HG02885 (cell line): Measurements from ENCODE around the gene ZFP36L2.
A peak's percentile ranks its signal among the peaks of the same experiment; 100 is the strongest.

Source experiments
- ATAC-seq: cut with Tn5 transposase; IDR thresholded peaks from one replicate; pipeline ENCODE4 v1.9.1; 2021; ENCODE audit warnings: mild to moderate bottlenecking; ENCODE audit not compliant: unreplicated experiment, poor library complexity

Gene ZFP36L2

GRCh38 chr2:43225093-43225787 is 1.2 kb downstream of the ZFP36L2 start:
- ATAC-seq = peak; percentile 0

GRCh38 chr2:43224571-43225092 is 1.8 kb downstream of the ZFP36L2 start:
- no peak for ATAC-seq

- ATAC-seq = no peak
Observed at GRCh38 chr2:43224131-43224570, 2.3 kb downstream of the ZFP36L2 start.

GRCh38 chr2:43223521-43224001 is 2.8 kb downstream of the ZFP36L2 start:
- no peak for ATAC-seq

- ATAC-seq = no peak
Observed at GRCh38 chr2:43222475-43223309, 3.7 kb downstream of the ZFP36L2 start.

GRCh38 chr2:43221763-43222474 is 4.5 kb downstream of the ZFP36L2 start:
- ATAC-seq = no peak

GRCh38 chr2:43221124-43221762 is 5.2 kb downstream of the ZFP36L2 start:
- no peak for ATAC-seq

- no peak for ATAC-seq
Observed at GRCh38 chr2:43220760-43221123, 5.7 kb downstream of the ZFP36L2 start.

- ATAC-seq = no peak
Observed at GRCh38 chr2:43220229-43220751, 6.1 kb downstream of the ZFP36L2 start.

GRCh38 chr2:43219383-43220228 is 6.8 kb downstream of the ZFP36L2 start:
- peak; percentile 63 for ATAC-seq

GRCh38 chr2:43218702-43219382 is 7.6 kb downstream of the ZFP36L2 start:
- ATAC-seq = peak; percentile 39

- no peak for ATAC-seq
Observed at GRCh38 chr2:43218155-43218701, 8.2 kb downstream of the ZFP36L2 start.

GRCh38 chr2:43217228-43218154 is 8.9 kb downstream of the ZFP36L2 start:
- no peak for ATAC-seq

- no peak for ATAC-seq
Observed at GRCh38 chr2:43216629-43217028, 9.8 kb downstream of the ZFP36L2 start.

- ATAC-seq = no peak
Observed at GRCh38 chr2:43215673-43216255, 10.6 kb downstream of the ZFP36L2 start.

GRCh38 chr2:43214253-43214652 is 12.2 kb downstream of the ZFP36L2 start:
- no peak for ATAC-seq

- no peak for ATAC-seq
Observed at GRCh38 chr2:43212931-43213330, 13.5 kb downstream of the ZFP36L2 start.
